ENCODE data around the gene CACNA1C.

- TF ChIP-seq CTCF (conservative IDR thresholded peaks at IDR 0.05; ENCODE audit: low read length) (no peak), EZH2phosphoT487 (IDR thresholded peaks at IDR 0.05; ENCODE audit: borderline replicate concordance, low read depth, low read length) (no peak)
Observed at GRCh38 chr12:2606186-2606910, 553.6 kb downstream of the CACNA1C start.
